Measurements from ENCODE around the gene IL1RN.

Gene IL1RN

GRCh38 chr2:113124984-113125855 is 2.2 kb upstream of the IL1RN start:
- TF ChIP-seq, protein P1, sequence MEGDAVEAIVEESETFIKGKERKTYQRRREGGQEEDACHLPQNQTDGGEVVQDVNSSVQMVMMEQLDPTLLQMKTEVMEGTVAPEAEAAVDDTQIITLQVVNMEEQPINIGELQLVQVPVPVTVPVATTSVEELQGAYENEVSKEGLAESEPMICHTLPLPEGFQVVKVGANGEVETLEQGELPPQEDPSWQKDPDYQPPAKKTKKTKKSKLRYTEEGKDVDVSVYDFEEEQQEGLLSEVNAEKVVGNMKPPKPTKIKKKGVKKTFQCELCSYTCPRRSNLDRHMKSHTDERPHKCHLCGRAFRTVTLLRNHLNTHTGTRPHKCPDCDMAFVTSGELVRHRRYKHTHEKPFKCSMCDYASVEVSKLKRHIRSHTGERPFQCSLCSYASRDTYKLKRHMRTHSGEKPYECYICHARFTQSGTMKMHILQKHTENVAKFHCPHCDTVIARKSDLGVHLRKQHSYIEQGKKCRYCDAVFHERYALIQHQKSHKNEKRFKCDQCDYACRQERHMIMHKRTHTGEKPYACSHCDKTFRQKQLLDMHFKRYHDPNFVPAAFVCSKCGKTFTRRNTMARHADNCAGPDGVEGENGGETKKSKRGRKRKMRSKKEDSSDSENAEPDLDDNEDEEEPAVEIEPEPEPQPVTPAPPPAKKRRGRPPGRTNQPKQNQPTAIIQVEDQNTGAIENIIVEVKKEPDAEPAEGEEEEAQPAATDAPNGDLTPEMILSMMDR (IDR thresholded peaks at IDR 0.05), result no peak

DNA sequence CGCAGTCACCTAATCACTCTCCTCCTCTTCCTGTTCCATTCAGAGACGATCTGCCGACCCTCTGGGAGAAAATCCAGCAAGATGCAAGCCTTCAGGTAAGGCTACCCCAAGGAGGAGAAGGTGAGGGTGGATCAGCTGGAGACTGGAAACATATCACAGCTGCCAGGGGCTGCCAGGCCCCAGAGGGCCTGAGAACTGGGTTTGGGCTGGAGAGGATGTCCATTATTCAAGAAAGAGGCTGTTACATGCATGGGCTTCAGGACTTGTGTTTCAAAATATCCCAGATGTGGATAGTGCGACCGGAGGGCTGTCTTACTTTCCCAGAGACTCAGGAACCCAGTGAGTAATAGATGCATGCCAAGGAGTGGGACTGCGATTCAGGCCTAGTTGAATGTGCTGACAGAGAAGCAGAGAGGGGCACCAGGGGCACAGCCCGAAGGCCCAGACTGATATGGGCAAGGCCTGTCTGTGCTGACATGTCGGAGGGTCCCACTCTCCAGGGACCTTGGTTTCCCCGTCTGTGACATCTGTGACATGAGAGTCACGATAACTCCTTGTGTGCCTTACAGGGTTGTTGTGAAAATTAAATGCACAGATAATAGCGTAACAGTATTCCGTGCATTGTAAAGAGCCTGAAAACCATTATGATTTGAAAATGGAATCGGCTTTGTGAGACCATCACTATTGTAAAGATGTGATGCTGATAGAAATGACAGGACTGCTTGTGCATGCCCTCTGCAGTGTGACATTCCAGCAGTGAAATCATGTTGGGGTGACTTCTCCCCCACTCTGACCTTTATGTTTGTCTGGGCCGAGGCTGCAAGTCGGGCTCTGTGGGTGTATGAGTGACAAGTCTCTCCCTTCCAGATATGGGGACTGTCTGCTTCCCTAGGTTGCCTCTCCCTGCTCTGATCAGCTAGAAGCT is 510 bp downstream of the IL1RN start:
- TF ChIP-seq, protein P1 (IDR thresholded peaks at IDR 0.05), result no peak

- TF ChIP-seq, protein P1 (IDR thresholded peaks at IDR 0.05), result no peak
These were observed 2.2 kb downstream of the IL1RN start for GRCh38 chr2:113129519-113130078.

DNA sequence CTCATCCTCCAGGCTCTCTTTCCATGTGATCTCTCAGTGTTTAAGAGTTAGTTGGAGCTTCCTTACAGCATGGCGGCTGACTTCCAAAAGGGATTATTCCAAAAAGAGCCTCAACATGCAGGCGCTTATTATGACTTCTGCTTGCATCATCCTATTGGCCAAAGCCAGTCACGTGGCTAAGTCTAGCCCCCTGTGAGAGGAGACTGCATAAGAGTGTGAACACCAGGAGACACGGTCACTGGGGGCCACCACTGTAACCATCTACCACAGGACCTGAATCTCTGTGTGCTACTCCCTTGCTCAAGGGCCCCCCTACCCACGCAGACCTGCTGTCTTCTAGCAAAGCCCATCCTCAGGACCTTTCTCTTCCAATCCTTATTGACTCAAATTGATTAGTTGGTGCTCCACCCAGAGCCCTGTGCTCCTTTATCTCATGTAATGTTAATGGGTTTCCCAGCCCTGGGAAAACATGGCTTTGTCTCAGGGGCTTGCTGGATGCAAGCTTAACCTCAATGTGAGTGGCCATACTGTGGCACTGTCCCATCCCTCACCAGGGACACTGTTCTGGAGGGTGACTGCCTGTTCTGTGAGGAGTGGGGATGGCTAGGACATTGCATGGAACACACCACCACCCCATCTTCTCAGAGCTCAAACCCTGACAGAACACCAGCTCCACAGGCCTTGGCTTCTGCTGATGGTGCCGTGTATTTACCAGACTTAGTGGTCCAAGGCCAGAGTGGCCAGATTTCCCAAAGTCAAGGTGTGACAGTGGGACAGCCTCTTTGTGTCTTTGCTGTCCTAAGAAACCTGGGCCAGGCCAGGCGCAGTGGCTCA is 4.2 kb downstream of the IL1RN start:
- TF ChIP-seq, protein P1 (IDR thresholded peaks at IDR 0.05), result no peak

GRCh38 chr2:113132414-113133021 is 5.1 kb downstream of the IL1RN start:
- TF ChIP-seq, protein P1 (IDR thresholded peaks at IDR 0.05), result no peak

- TF ChIP-seq, protein P1 (IDR thresholded peaks at IDR 0.05), result no peak
These were observed 6.6 kb downstream of the IL1RN start for GRCh38 chr2:113133704-113134598.

Data from LNCAP (cell line).